ENCODE results near the gene C10orf143.
A peak's percentile ranks its signal among the peaks of the same experiment; 100 is the strongest.
"Not testable (repeated sequence)": the region's sequence is repeated elsewhere in the genome, so short reads cannot be mapped to it uniquely, and the experiment has no call there.

Gene C10orf143

GRCh38 chr10:130110246-130111112 is at the start of gene C10orf143:
Gene C10orf143 (minus strand): TSS chr10:130110830. CDS start chr10:130110772, 58 bp downstream.
- DNase-seq (ENCODE audit: low read depth in 2 of 2) = peak; percentile 95 to 97

- DNase-seq (ENCODE audit: low read depth in 2 of 2) = no peak
Measured at GRCh38 chr10:130159192-130159794, 48.7 kb upstream of the C10orf143 start.

GRCh38 chr10:130146042-130146441 is 35.4 kb upstream of the C10orf143 start:
- DNase-seq (ENCODE audit: low read depth in 2 of 2) = no peak

GRCh38 chr10:130141878-130142277 is 31.2 kb upstream of the C10orf143 start:
- DNase-seq (ENCODE audit: low read depth in 2 of 2) = no peak

GRCh38 chr10:130141460-130141859 is 30.8 kb upstream of the C10orf143 start:
- DNase-seq (ENCODE audit: low read depth in 2 of 2) = no peak

GRCh38 chr10:130141038-130141437 is 30.4 kb upstream of the C10orf143 start:
- DNase-seq (ENCODE audit: low read depth in 2 of 2) = no peak

GRCh38 chr10:130140425-130140824 is 29.8 kb upstream of the C10orf143 start:
- no peak for DNase-seq (ENCODE audit: low read depth in 2 of 2)

- DNase-seq (ENCODE audit: low read depth in 2 of 2) = no peak
Measured at GRCh38 chr10:130138479-130138866, 27.8 kb upstream of the C10orf143 start.

- no peak for DNase-seq (ENCODE audit: low read depth in 2 of 2)
Measured at GRCh38 chr10:130137659-130138478, 27.2 kb upstream of the C10orf143 start.

- DNase-seq (ENCODE audit: low read depth in 2 of 2) = no peak
Measured at GRCh38 chr10:130137090-130137448, 26.4 kb upstream of the C10orf143 start.

- peak; percentile 77 to 82 for DNase-seq (ENCODE audit: low read depth in 2 of 2)
Measured at GRCh38 chr10:130136226-130137089, 25.8 kb upstream of the C10orf143 start, which contains the start of gene GLRX3. Gene GLRX3 (plus strand): TSS chr10:130136391. CDS start chr10:130136421, 30 bp downstream.

- no peak for DNase-seq (ENCODE audit: low read depth in 2 of 2)
Measured at GRCh38 chr10:130135676-130136225, 25.1 kb upstream of the C10orf143 start.

GRCh38 chr10:130128922-130129321 is 18.3 kb upstream of the C10orf143 start:
- no peak for DNase-seq (ENCODE audit: low read depth in 2 of 2)

GRCh38 chr10:130128062-130128781 is 17.6 kb upstream of the C10orf143 start:
- no peak for DNase-seq (ENCODE audit: low read depth in 2 of 2)

GRCh38 chr10:130127364-130128061 is 16.9 kb upstream of the C10orf143 start:
- peak; percentile 24 to 31 for DNase-seq (ENCODE audit: low read depth in 2 of 2)

- no peak for DNase-seq (ENCODE audit: low read depth in 2 of 2)
Measured at GRCh38 chr10:130121486-130122079, 11.0 kb upstream of the C10orf143 start.

- not testable (repeated sequence) for DNase-seq (ENCODE audit: low read depth in 2 of 2)
Measured at GRCh38 chr10:130117535-130117934, 6.9 kb upstream of the C10orf143 start.

GRCh38 chr10:130116942-130117341 is 6.3 kb upstream of the C10orf143 start:
- DNase-seq (ENCODE audit: low read depth in 2 of 2) = not testable (repeated sequence)

- no peak for DNase-seq (ENCODE audit: low read depth in 2 of 2)
Measured at GRCh38 chr10:130112821-130113220, 2.2 kb upstream of the C10orf143 start.

Data from activated CD8-positive, alpha-beta memory T cell treated with anti-CD3 and anti-CD28 coated beads for 4 hours (primary cell).